GM12878 (cell line): ENCODE data around the gene PAM. TPM values are rescaled to one million over a fixed set of nuclear protein-coding genes. Genes with fewer than 3 reads are reported as not detected.

Experiments used
- ELK1 ChIP-seq: IDR thresholded peaks from 2 replicates; pipeline ENCODE4 v1.6.1; 2012; ENCODE audit warnings: low read depth, low read length, improper control_type of control experiment
- IRF4 ChIP-seq: IDR thresholded peaks from 2 replicates; pipeline ENCODE4 v1.6.1; 2011; ENCODE audit warnings: low read depth, low read length
- JUND ChIP-seq: IDR thresholded peaks from 2 replicates; pipeline ENCODE4 v1.6.1; 2012; ENCODE audit warnings: low read depth, mild to moderate bottlenecking, low read length, improper control_type of control experiment, moderate library complexity
- KDM1A ChIP-seq: fragments of 200-600 bp; sonication (generic); IDR thresholded peaks from 2 replicates; pipeline ENCODE4 v1.6.1; 2016; ENCODE audit warnings: borderline replicate concordance
- RFX5 ChIP-seq: IDR thresholded peaks from 2 replicates; pipeline ENCODE4 v1.6.1; 2011; ENCODE audit warnings: low read depth, low read length, improper control_type of control experiment
- SMAD1 ChIP-seq: fragments of 450-650 bp; IDR thresholded peaks from 2 replicates; pipeline ENCODE4 v1.6.1; 2018; ENCODE audit warnings: mild to moderate bottlenecking, low read depth; ENCODE audit not compliant: partially characterized antibody
- SMARCA5 ChIP-seq: fragments of 450-650 bp; IDR thresholded peaks from 2 replicates; pipeline ENCODE4 v1.6.1; 2017; ENCODE audit warnings: mild to moderate bottlenecking
- ZBTB4 ChIP-seq: fragments of 450-650 bp; formaldehyde crosslinking; IDR thresholded peaks from 2 replicates; pipeline ENCODE4 v1.4.0; 2022; ENCODE audit warnings: mild to moderate bottlenecking, moderate library complexity
- ZSCAN29 ChIP-seq: fragments of 450-650 bp; IDR thresholded peaks from 2 replicates; pipeline ENCODE4 v1.6.1; 2017; ENCODE audit warnings: mild to moderate bottlenecking, moderate library complexity
- ZZZ3 ChIP-seq: IDR thresholded peaks from 2 replicates; pipeline ENCODE4 v1.6.1; 2011; ENCODE audit warnings: low read depth; ENCODE audit not compliant: control insufficient read depth, insufficient read length
- polyA plus RNA-seq, 11 experiments: library from polyadenylated mRNA; depleted of rRNA in 4 of 11; unstranded in 6 of 11; stranded (reverse) in 5 of 11; fragments of >200 nt; fragmentation: Nextera tagmentation in 4 of 11; fragmentation: Illumina TruSeq in 1 of 11; extraction: Ambion mirVana in 4 of 11; extraction: Trizol in 1 of 11; gene quantifications; 1 replicate in 1 of 11; 2 replicates in 10 of 11; pipeline versions ENCODE4 v1.2.1 to v1.2.3, GENCODE V29; 2011 to 2016; ENCODE audit warnings: inconsistent platforms in 2 of 11, missing spikeins in 2 of 11, low read depth in 1 of 11
- total RNA-seq, 4 experiments: library from RNA; depleted of rRNA in 3 of 4; stranded (reverse); fragments of >200 nt in 3 of 4; fragmentation: Illumina TruSeq in 1 of 4; extraction: Trizol in 1 of 4; gene quantifications; 2 replicates each; pipeline versions ENCODE4 v1.2.1 to v1.2.3, GENCODE V29; 2013 to 2021

Gene PAM
- total and polyA plus RNA-seq, 10 of the 15 experiments (the other 5 are each of a cell fraction or from before 2014, with no cell fraction given), result 5.5 to 72.5 (median 15.4) TPM

- TF ChIP-seq ZBTB4 (no peak), RFX5 (no peak), ZSCAN29 (no peak), ZZZ3 (no peak), JUND (no peak), SMAD1 (no peak), IRF4 (no peak), KDM1A (no peak), SMARCA5 (no peak), ELK1 (no peak)
Measured at GRCh38 chr5:102765350-102765749, 10.2 kb downstream of the PAM start (continued).
